Measurements from ENCODE around the gene SKI. TPM values are rescaled to one million over a fixed set of nuclear protein-coding genes. Genes with fewer than 3 reads are reported as not detected.
A peak's percentile ranks its signal among the peaks of the same experiment; 100 is the strongest.
"Not testable (repeated sequence)": the region's sequence is repeated elsewhere in the genome, so short reads cannot be mapped to it uniquely, and the experiment has no call there.

Gene SKI
- total RNA-seq, 1 donor from 2014 or later: 21.6 TPM

- ATAC-seq: no peak
Observed at GRCh38 chr1:2278591-2279209, 50.6 kb downstream of the SKI start.

- ATAC-seq: peak; percentile 19
Observed at GRCh38 chr1:2279210-2279639, 51.1 kb downstream of the SKI start.

- ATAC-seq: no peak
Observed at GRCh38 chr1:2279817-2280216, 51.7 kb downstream of the SKI start.

- no peak for ATAC-seq
Observed at GRCh38 chr1:2282556-2283270, 54.6 kb downstream of the SKI start.

- no peak for ATAC-seq
Observed at GRCh38 chr1:2283371-2283990, 55.4 kb downstream of the SKI start.

GRCh38 chr1:2283991-2284895, 56.1 kb downstream of the SKI start:
- no peak for ATAC-seq

- ATAC-seq: no peak
Observed at GRCh38 chr1:2284932-2285331, 56.8 kb downstream of the SKI start.

- no peak for ATAC-seq
Observed at GRCh38 chr1:2286923-2287322, 58.8 kb downstream of the SKI start.

GRCh38 chr1:2287649-2288048, 59.5 kb downstream of the SKI start:
- no peak for ATAC-seq

GRCh38 chr1:2288311-2288710, 60.2 kb downstream of the SKI start:
- no peak for ATAC-seq

- ATAC-seq: no peak
Observed at GRCh38 chr1:2288816-2289536, 60.9 kb downstream of the SKI start.

- no peak for ATAC-seq
Observed at GRCh38 chr1:2289607-2290006, 61.5 kb downstream of the SKI start.

- ATAC-seq: peak; percentile 17
Observed at GRCh38 chr1:2290171-2290578, 62.1 kb downstream of the SKI start.

- peak; percentile 61 for ATAC-seq
Observed at GRCh38 chr1:2290595-2291510, 62.7 kb downstream of the SKI start.

- ATAC-seq: no peak
Observed at GRCh38 chr1:2291577-2291976, 63.5 kb downstream of the SKI start.

- no peak for ATAC-seq
Observed at GRCh38 chr1:2292725-2293450, 64.8 kb downstream of the SKI start.

GRCh38 chr1:2294033-2294724, 66.1 kb downstream of the SKI start:
- no peak for ATAC-seq

- ATAC-seq: no peak
Observed at GRCh38 chr1:2294725-2295078, 66.6 kb downstream of the SKI start.

GRCh38 chr1:2295526-2295925, 67.4 kb downstream of the SKI start:
- ATAC-seq: no peak

- not testable (repeated sequence) for ATAC-seq
Observed at GRCh38 chr1:2296211-2296610, 68.1 kb downstream of the SKI start.
